Right cardiac atrium (tissue), 5 donors: ENCODE measurements around the gene SLC36A3. TPM values are rescaled to one million over a fixed set of nuclear protein-coding genes. Genes with fewer than 3 reads are reported as not detected.
"Not testable (repeated sequence)": the region's sequence is repeated elsewhere in the genome, so short reads cannot be mapped to it uniquely, and the experiment has no call there.

Experiments used
- ATAC-seq, 2 donors: fragments of 200-7000 bp; cut with Tn5 transposase; one replicate each; pipeline versions ENCODE4 v1.8.0 to v1.9.1; 2020; ENCODE audit warnings: moderate library complexity in 2 of 2, mild to moderate bottlenecking in 1 of 2
- DNase-seq, 3 donors: peaks; one replicate each; pipeline ENCODE4 v3.0.0-alpha.2; 2020
- H3K27ac ChIP-seq: one replicate; pipeline ENCODE4 v1.5.1; 2013; ENCODE audit warnings: mild to moderate bottlenecking, low read length, control low read depth, moderate library complexity
- H3K27me3 ChIP-seq: one replicate; pipeline ENCODE4 v1.6.1; 2013; ENCODE audit not compliant: control insufficient read depth, insufficient read depth
- H3K4me1 ChIP-seq: one replicate; pipeline ENCODE4 v1.6.1; 2013; ENCODE audit warnings: low read length; ENCODE audit not compliant: control insufficient read depth, insufficient read depth
- H3K4me3 ChIP-seq: one replicate; pipeline ENCODE4 v1.5.1; 2013; ENCODE audit warnings: low read length, control low read depth
- H3K9me3 ChIP-seq: one replicate; pipeline ENCODE4 v1.6.1; 2013; ENCODE audit warnings: low read length; ENCODE audit not compliant: control insufficient read depth
- WGBS: extraction: QIAGEN DNeasy Blood & Tissue Kit; methylation state at CpG from one replicate; pipeline ENCODE4 v1.1.7; 2013; 5-methylcytosine and 5-hydroxymethylcytosine counted together
- intact Hi-C, 4 donors: fragments of 100-400 bp; cut with DNase I; formaldehyde crosslinking; loops; one replicate each; pipeline versions ENCODE4 v1.11.0 to v1.14.0; 2022 to 2023
- polyA plus RNA-seq: library from polyadenylated mRNA; stranded (reverse); fragments of 200-250 nt; gene quantifications from one replicate; pipeline ENCODE4 v1.2.3, GENCODE V29; 2013
- total RNA-seq, 4 donors: library from RNA; stranded (reverse); fragmentation: NEBNext Ultra II Directional; extraction: Animal tissue kit (Norgen Biotek cat#: 25700); gene quantifications; one replicate each; pipeline ENCODE4 v1.2.1, GENCODE V29; 2021
- donor health status: healthy with polysubstance abuse.
- donor health status: DM: no; HTN: yes; CAD: no.
- donor health status: DM: no; HTN: no; CAD: no.
- donor health status: DM: no; HTN: yes; CAD: no; lungs with severe emphysema.
- donor health status: DM: yes; HTN: yes; CAD: no.

Gene SLC36A3
- total and polyA plus RNA-seq, 5 donors = not detected

DNA sequence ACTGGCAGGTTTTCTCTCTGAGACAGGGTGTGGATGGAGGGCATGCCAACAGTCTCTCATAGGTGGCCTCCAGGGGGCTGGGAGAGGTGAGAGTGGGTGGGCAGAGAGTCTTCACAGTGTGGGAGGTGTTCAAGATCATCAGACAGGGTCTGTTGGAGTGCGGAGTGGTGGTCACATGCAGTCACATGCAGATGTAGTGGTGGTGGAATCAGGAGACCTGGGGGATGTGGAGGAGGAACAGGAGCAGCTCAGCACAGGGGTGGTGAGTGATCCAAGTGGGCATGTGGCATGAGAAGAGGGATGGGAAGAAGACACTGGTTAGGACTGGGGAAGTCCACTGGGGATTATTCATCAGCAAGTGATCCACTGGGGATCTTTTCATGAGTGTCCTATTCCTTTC lies 44.8 kb downstream of the SLC36A3 start:
- WGBS = 100% methylated on average over 1 of the region's 1 CpG
- no peak overlapping the region for H3K27ac ChIP-seq
- intact Hi-C loops = no loop called here
- H3K4me1 ChIP-seq = peaks cover 2% of the 10 kb centered on the region
- no peak for DNase-seq
- no peaks in the 10 kb centered on the region for H3K27me3 ChIP-seq
- ATAC-seq = no peak
- H3K9me3 ChIP-seq = no peaks in the 10 kb centered on the region
- no peak overlapping the region for H3K4me3 ChIP-seq

DNA sequence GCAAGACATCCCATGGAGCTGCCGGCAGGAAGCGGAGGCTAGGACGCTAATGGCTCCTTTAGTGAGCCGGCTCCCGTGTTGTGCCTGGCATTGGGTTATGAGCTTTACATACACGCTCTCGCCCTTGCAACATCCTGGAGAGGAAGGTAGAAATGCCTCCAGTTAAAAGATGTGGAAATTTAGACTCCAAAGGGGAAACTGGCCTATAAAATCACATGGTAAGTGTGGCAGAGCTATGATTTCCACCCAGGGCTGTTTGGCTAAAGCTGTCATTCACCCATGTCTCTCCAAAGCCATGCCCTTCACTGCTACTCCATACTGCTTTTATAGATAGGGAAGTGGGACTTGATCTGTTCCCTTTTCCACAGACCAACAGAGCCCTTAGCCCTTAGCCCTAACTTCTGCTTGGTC lies 45.4 kb downstream of the SLC36A3 start:
- Histone ChIP-seq H3K27ac (no peak overlapping the region), H3K9me3 (no peaks in the 10 kb centered on the region), H3K4me3 (no peak overlapping the region), H3K27me3 (no peaks in the 10 kb centered on the region), H3K4me1 (peaks cover 5% of the 10 kb centered on the region)
- WGBS = 88% methylated on average over 7 of the region's 7 CpGs
- ATAC-seq (peak; percentile 43 to 48), DNase-seq (no peak)
- intact Hi-C loops = no loop called here

DNA sequence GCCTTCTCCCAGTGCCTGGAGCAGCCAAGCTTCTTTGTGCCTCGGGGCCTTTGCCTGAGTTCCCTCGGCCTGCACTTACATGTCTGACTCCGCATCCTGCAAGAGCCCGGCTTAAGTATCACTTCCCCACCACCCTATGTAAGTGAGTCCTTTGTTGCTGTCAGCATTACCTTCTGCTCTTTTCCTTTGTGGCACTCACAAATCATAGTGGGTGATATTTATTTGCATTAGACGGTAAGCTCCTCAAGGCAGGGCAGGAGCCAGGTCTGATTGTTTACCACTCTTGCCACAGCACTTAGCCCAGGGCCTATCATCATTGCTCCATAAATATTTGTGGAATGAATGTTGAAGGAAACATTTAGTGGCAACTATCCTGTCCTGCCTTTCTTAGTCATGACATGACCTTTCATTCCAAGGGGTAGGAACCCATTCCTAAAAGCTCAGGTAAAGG lies 45.8 kb downstream of the SLC36A3 start:
- intact Hi-C loops = no loop called here
- peaks cover 5% of the 10 kb centered on the region for H3K4me1 ChIP-seq

DNA sequence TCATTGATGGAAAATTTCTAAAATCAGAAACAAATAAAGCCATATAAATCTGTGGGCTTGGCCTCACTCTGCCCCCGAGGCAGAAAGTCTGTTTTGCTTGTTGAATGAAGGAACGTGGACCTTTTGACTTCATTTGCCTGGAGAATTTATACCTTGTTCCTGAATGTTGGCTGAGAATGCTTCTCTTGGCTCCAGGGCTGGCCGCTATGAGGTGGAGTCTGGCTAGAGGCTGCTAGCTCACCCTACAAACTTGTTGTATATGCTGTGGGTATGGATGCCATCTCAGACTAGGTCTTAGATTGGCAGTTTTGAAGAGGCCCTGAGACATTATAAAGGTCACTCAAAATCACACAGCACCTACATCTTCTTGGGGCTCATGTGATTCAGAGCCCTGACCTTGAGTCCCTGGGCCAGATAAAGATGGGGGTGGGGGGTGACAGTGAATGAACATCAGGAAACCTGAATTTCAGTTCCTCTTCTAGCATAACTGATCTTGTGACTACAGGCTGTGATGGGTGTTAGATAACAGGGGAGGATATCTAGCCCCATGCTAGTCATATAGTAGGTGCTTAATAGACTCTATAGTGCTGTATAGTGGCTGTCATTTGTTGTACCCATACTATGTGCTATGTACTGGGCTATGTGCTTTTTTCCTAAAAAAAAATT lies 47.8 kb downstream of the SLC36A3 start:
- 95% methylated on average over 3 of the region's 3 CpGs for WGBS
- Histone ChIP-seq H3K9me3 (no peaks in the 10 kb centered on the region), H3K27me3 (no peaks in the 10 kb centered on the region), H3K4me1 (peaks cover 5% of the 10 kb centered on the region), H3K4me3 (no peak overlapping the region), H3K27ac (no peak overlapping the region)
- intact Hi-C loops = no loop called here
- ATAC-seq (no peak), DNase-seq (no peak)

More for the DNA sequence above, 45.8 kb downstream of the SLC36A3 start:
- H3K9me3 ChIP-seq = no peaks in the 10 kb centered on the region
- no peaks in the 10 kb centered on the region for H3K27me3 ChIP-seq
- H3K4me3 ChIP-seq = no peak overlapping the region
- 86% methylated on average over 5 of the region's 5 CpGs for WGBS
- ATAC-seq = no peak
- H3K27ac ChIP-seq = no peak overlapping the region
- peak in 1 of 3 donors; percentile 70 for DNase-seq

DNA sequence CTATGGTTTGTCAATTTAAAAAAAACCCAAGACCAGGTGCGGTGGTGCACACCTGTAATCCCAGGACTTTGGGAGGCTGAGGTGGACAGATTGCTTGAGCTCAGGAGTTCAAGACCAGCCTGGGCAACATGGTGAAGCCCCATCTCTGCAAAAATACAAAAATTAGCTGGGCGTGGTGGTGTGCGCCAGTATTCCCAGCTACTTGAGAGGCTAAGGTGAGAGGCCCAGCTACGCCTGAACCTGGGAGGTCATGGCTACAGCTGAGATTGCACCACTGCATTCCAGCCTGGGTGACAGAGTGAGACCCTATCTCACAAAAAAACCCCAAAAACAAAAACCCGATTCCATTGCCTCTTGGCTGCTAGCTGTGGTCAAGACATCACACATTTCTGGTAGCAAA lies 48.6 kb downstream of the SLC36A3 start:
- H3K4me3 ChIP-seq, H3K27me3 ChIP-seq, H3K9me3 ChIP-seq, ATAC-seq, DNase-seq, intact Hi-C loops, H3K27ac ChIP-seq, H3K4me1 ChIP-seq: not testable (repeated sequence)
- WGBS = 98% methylated on average over 5 of the region's 5 CpGs

DNA sequence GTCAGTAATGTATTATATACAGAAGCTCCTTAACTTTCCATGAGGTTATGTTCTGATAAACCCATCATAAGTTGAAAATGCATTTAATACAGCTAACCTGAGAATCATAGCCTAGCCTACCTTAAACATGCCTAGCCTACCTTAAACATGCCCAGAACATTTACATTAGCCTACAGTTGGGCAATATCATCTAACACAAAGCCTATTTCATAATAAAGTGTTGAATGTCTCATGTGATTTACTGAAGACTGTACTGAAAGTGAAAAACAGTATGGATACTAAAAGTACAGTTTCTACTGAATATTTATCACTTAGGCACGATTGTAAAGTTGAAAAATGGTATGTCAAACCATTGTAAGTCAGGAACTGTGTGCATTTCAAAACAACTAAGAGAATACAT lies 49.0 kb downstream of the SLC36A3 start:
- DNase-seq (no peak), ATAC-seq (no peak)
- 68% methylated on average over 1 of the region's 1 CpG for WGBS
- Histone ChIP-seq H3K4me1 (peaks cover 5% of the 10 kb centered on the region), H3K27ac (no peak overlapping the region), H3K27me3 (no peaks in the 10 kb centered on the region), H3K4me3 (no peak overlapping the region), H3K9me3 (no peaks in the 10 kb centered on the region)
- intact Hi-C loops = no loop called here

DNA sequence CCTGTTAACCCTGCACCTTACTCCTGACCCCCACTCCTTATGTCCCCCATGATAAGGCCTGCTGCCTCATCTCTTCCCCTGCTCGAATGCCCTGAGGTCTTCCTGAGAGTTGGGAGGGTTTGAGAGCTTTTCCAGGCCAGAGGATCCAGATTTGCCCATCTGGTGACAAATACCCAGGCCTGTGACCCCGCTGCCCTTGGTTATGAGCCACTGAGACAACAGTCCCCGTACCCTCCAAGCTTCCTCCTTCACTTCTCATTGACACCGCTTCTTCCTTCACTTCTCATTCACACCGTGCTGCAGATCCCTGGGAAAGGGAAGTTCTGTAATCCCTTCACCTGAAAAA lies 50.0 kb downstream of the SLC36A3 start:
- ATAC-seq = no peak
- intact Hi-C loops = no loop called here

DNA sequence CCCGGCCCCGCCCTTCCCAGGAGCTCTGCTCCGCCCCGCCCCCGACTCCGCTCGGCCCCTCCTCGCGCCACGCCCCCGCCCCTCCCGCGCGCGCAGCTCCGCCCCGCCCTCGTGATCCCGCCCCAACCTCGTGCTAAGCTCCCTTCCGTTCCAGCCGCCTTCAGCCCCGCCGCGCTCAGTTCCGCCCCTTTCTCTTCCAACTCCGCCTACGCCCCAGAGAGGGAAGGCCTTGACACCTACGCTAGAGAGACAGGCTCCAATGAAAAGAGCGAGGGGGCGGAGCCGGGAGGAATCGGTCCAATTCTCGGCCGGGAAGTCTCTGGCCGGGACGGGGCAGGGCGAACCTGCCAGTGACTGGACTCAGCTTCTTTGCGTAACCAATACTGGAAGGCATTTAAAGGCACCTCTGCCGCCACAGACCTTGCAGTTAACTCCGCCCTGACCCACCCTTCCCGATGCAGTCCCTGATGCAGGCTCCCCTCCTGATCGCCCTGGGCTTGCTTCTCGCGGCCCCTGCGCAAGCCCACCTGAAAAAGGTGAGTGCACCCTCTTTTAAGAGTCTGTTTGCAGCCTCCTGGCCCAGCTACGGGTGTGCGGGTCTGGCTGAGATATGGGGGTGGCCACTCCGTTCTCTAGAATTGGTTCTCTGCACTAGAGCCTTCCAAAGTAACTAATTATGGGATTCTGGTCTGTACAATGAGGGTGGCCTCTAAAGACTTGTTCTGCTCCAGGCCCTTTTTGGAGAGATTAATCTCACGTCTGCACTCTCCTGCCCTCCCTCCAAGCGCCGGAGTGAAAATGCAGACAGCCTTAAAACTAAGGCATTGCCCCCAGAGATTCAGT lies 50.6 kb downstream of the SLC36A3 start, which contains the start of gene GM2A:
TSS of gene GM2A (plus strand) at position 424 of the 843 bp plus-strand sequence. CDS start at position 456, 32 bp downstream.
- DNase-seq = peak; percentile 99 to 100 (median 99)

More for the DNA sequence above, 50.0 kb downstream of the SLC36A3 start:
- H3K27me3 ChIP-seq = no peaks in the 10 kb centered on the region
- peaks cover 5% of the 10 kb centered on the region for H3K4me1 ChIP-seq
- WGBS = 27% methylated on average over 5 of the region's 5 CpGs
- peak overlapping the region; percentile 86 for H3K27ac ChIP-seq
- DNase-seq = no peak
- no peaks in the 10 kb centered on the region for H3K9me3 ChIP-seq
- peak overlapping the region; percentile 88 for H3K4me3 ChIP-seq

DNA sequence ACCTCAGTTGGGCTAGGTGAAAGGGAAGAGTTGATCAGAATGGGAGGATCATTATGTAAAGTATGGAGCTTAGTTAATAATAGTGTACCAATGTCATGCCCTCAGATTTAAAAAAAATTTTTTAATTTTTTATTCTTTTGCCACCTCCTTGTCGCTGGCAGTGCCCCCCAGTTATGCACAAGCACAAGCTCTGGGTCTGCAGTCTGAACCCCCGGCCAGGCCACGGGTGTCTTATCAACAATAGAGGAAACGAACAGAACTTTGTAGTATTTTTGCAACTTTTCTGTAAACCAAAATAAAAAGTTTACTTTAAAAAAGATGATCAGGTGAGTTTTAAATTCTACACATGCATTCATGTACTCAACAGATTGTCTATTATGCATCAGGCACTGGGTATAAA lies 51.9 kb downstream of the SLC36A3 start:
- H3K27ac ChIP-seq = no peak overlapping the region

More for the DNA sequence above, 50.6 kb downstream of the SLC36A3 start, which contains the start of gene GM2A:
- peak within 1 kb of the TSS; percentile 86 for H3K27ac ChIP-seq
- intact Hi-C loops = no loop called here
- ATAC-seq = peak; percentile 97
- no peaks in the 10 kb centered on the region for H3K9me3 ChIP-seq
- H3K4me1 ChIP-seq = peaks cover 5% of the 10 kb centered on the region
- no peaks in the 10 kb centered on the region for H3K27me3 ChIP-seq
- peak within 1 kb of the TSS; percentile 88 for H3K4me3 ChIP-seq
- under 1% methylated on average over 52 of the region's 52 CpGs for WGBS

DNA sequence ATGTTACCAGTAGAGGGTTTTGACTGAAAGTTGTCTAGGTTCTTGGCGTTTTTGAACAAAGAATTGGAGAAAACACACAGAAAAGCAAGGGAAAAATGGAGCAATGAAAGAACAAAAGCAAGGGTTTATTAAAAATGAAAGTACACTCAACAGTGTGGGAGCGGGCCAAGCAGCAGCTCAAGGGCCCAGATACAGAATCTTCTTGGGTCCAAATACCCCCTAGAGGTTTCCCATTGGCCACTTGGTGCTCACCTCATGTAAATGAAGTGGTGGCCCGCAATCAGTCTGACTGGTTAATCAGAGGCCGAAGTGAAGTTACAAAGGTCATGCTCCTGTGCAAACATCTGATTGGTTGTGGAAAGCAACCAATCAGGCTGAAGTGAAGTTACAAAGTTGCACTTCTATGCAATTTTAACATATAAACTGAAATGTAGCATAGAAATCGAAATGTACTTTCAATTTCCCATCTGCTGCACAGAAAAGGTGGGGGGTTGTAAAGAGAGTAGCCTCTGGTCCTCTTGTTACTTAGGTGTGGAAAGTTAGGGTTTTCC lies 52.5 kb downstream of the SLC36A3 start:
- Histone ChIP-seq H3K9me3 (no peaks in the 10 kb centered on the region), H3K4me1 (peaks cover 5% of the 10 kb centered on the region), H3K27ac (no peak overlapping the region), H3K4me3 (no peak overlapping the region), H3K27me3 (no peaks in the 10 kb centered on the region)
- 90% methylated on average over 5 of the region's 5 CpGs for WGBS
- intact Hi-C loops = no loop called here
- DNase-seq = no peak
- ATAC-seq = no peak

More for the DNA sequence above, 51.9 kb downstream of the SLC36A3 start:
- ATAC-seq (no peak), DNase-seq (no peak)
- no peak overlapping the region for H3K4me3 ChIP-seq
- intact Hi-C loops = no loop called here
- no peaks in the 10 kb centered on the region for H3K27me3 ChIP-seq
- 93% methylated on average over 4 of the region's 4 CpGs for WGBS
- peaks cover 5% of the 10 kb centered on the region for H3K4me1 ChIP-seq
- H3K9me3 ChIP-seq = no peaks in the 10 kb centered on the region
